ENCODE measurements around the gene SAPCD2.
"Not testable (repeated sequence)": the region's sequence is repeated elsewhere in the genome, so short reads cannot be mapped to it uniquely, and the experiment has no call there.

SAPCD2 gene
- total RNA-seq: 1.8 to 3.1 reads per million in 2 donors

GRCh38 chr9:137070201-137070905 is at the start of gene SAPCD2:
SAPCD2 (minus strand) TSS chr9:137070557; CDS start chr9:137070460, 97 bp downstream.
- DNase-seq: peak; percentile 71 to 93 (median 81)

GRCh38 chr9:137118092-137118603 is 47.8 kb upstream of the SAPCD2 start:
- not testable (repeated sequence) for DNase-seq

GRCh38 chr9:137117269-137117731 is 46.9 kb upstream of the SAPCD2 start:
- no peak for DNase-seq

- DNase-seq: no peak
These were observed 46.4 kb upstream of the SAPCD2 start for GRCh38 chr9:137116728-137117127.

- DNase-seq: no peak
These were observed 45.7 kb upstream of the SAPCD2 start for GRCh38 chr9:137116027-137116507.

- DNase-seq: no peak
These were observed 45.2 kb upstream of the SAPCD2 start for GRCh38 chr9:137115394-137116026.

GRCh38 chr9:137114613-137115393 is 44.4 kb upstream of the SAPCD2 start, which contains the start of gene DPP7:
DPP7 (minus strand) TSS chr9:137114733; CDS start chr9:137114713, 20 bp downstream.
- DNase-seq: peak; percentile 67 to 84 (median 72)

- no peak for DNase-seq
These were observed 43.9 kb upstream of the SAPCD2 start for GRCh38 chr9:137114220-137114612.

GRCh38 chr9:137113385-137114159 is 43.2 kb upstream of the SAPCD2 start:
- peak in 1 of 5 experiments; percentile 69 for DNase-seq

GRCh38 chr9:137112564-137113384 is 42.4 kb upstream of the SAPCD2 start:
- DNase-seq: no peak

- no peak for DNase-seq
These were observed 41.6 kb upstream of the SAPCD2 start for GRCh38 chr9:137111788-137112563.

- DNase-seq: no peak
These were observed 40.8 kb upstream of the SAPCD2 start for GRCh38 chr9:137110911-137111787.

- no peak for DNase-seq
These were observed 40.0 kb upstream of the SAPCD2 start for GRCh38 chr9:137110147-137110910.

GRCh38 chr9:137109250-137110146 is 39.1 kb upstream of the SAPCD2 start:
- DNase-seq: no peak

GRCh38 chr9:137108608-137109249 is 38.4 kb upstream of the SAPCD2 start:
- DNase-seq: no peak

- no peak for DNase-seq
These were observed 37.6 kb upstream of the SAPCD2 start for GRCh38 chr9:137107982-137108381.
